ENCODE data around the gene CAMSAP2. TPM values are rescaled to one million over a fixed set of nuclear protein-coding genes. Genes with fewer than 3 reads are reported as not detected.

CAMSAP2 gene
- total and polyA plus RNA-seq, 2 of the 4 experiments (the other 2 are of a cell fraction) = 8.3 to 29.4 TPM

- no peak overlapping the region for H2AFZ ChIP-seq (replicated peaks; ENCODE audit: low read length, poor library complexity)
- ChIA-PET CTCF (no interaction called here), POLR2A (ENCODE audit: unreplicated experiment) (no interaction called here)
- H3K23ac ChIP-seq (ENCODE audit: low read depth, low read length) = no peak overlapping the region
- no peak overlapping the region for H4K5ac ChIP-seq (ENCODE audit: low read depth, low read length)
- H2BK120ac ChIP-seq (ENCODE audit: low read depth, low read length) = no peak overlapping the region
- H2AK9ac ChIP-seq (replicated peaks; ENCODE audit: low read depth, low read length, poor library complexity) = no peak overlapping the region
- H3K9me1 ChIP-seq (ENCODE audit: insufficient read depth, low read length) = no peaks in the 10 kb centered on the region; the same call in 1 of the 2 replicates
- in situ Hi-C loops (cut with MboI; ENCODE audit: low sequenced_read_pairs) (no loop called here), dilution Hi-C loops (cut with HindIII; ENCODE audit: low sequenced_read_pairs, unreplicated experiment) (no loop called here), intact Hi-C loops (cut with micrococcal nuclease) (no loop called here)
- H3K4me1 ChIP-seq (ENCODE audit: control insufficient read depth, insufficient read depth, low read length) = peaks cover 6% of the 10 kb centered on the region
- H4K91ac ChIP-seq (ENCODE audit: insufficient read depth, low read depth, low read length) = no peak overlapping the region
- H2BK15ac ChIP-seq (ENCODE audit: low read depth, low read length) = no peak overlapping the region
- DNase-seq (no peak), ATAC-seq (ENCODE audit: low read depth) (no peak)
- H4K20me1 ChIP-seq (ENCODE audit: insufficient read depth, low read length) = no peaks in the 10 kb centered on the region
- H3K27ac ChIP-seq (ENCODE audit: insufficient read depth, low read length) = no peak overlapping the region
- peaks cover 79% of the 10 kb centered on the region for H3K27me3 ChIP-seq (ENCODE audit: control insufficient read depth, insufficient read depth, low read length)
- H2BK20ac ChIP-seq (ENCODE audit: low read depth, low read length) = no peak overlapping the region
- no peak overlapping the region for H2AK5ac ChIP-seq (ENCODE audit: low read depth, low read length)
- no peak overlapping the region for H2BK5ac ChIP-seq (ENCODE audit: low read depth, low read length, poor library complexity, severe bottlenecking)
- H3K79me1 ChIP-seq (ENCODE audit: low read depth in 1 of 2, low read length in 2 of 2) = no peaks in the 10 kb centered on the region
- no peak overlapping the region for H3K4me3 ChIP-seq (ENCODE audit: insufficient read depth, low read depth, low read length)
- no peak overlapping the region for H3K14ac ChIP-seq (replicated peaks; ENCODE audit: low read depth, low read length)
- H3K18ac ChIP-seq (ENCODE audit: low read depth, low read length) = no peak overlapping the region
- TF ChIP-seq NFE2L2 (IDR thresholded peaks at IDR 0.05; ENCODE audit: low read depth, low read length) (no peak), CHD1 (IDR thresholded peaks at IDR 0.05; ENCODE audit: low read depth, low read length) (no peak), SMC3 (IDR thresholded peaks at IDR 0.05; ENCODE audit: low read depth, low read length) (no peak), MAFK (IDR thresholded peaks at IDR 0.05; ENCODE audit: low read depth, low read length) (no peak), MAZ (IDR thresholded peaks at IDR 0.05; ENCODE audit: borderline replicate concordance, low read depth, low read length) (no peak), FOS (IDR thresholded peaks at IDR 0.05; ENCODE audit: low read depth, low read length) (no peak), ELK1 (IDR thresholded peaks at IDR 0.05; ENCODE audit: borderline replicate concordance, low read depth, low read length) (no peak), RCOR1 (IDR thresholded peaks at IDR 0.05; ENCODE audit: insufficient replicate concordance, low read length) (no peak), RAD21 (IDR thresholded peaks at IDR 0.05; ENCODE audit: low read length) (no peak), RFX5 (IDR thresholded peaks at IDR 0.05; ENCODE audit: low read depth, low read length) (no peak), CEBPB (IDR thresholded peaks at IDR 0.05; ENCODE audit: low read depth, low read length) (no peak), USF2 (IDR thresholded peaks at IDR 0.05; ENCODE audit: low read depth, low read length) (no peak), MXI1 (IDR thresholded peaks at IDR 0.05; ENCODE audit: borderline replicate concordance, low read depth, low read length) (no peak), BHLHE40 (IDR thresholded peaks at IDR 0.05; ENCODE audit: low read depth, low read length) (no peak), POLR2A (IDR thresholded peaks at IDR 0.05; ENCODE audit: low read depth, low read length) (no peak), CTCF (conservative IDR thresholded peaks at IDR 0.05; ENCODE audit: low read depth, low read length) (no peak)
- H3K9ac ChIP-seq (ENCODE audit: low read depth, low read length) = no peak overlapping the region
- 94% methylated on average over 3 of the region's 5 CpGs; no CpG with 5 or more reads in 1 of the 2 experiments for WGBS, 2 experiments (ENCODE audit: extremely low coverage in 2 of 2, insufficient read length in 1 of 2)
- BruUV-seq (replicated peaks) = no TSS peak
- no peak overlapping the region for H3K4me2 ChIP-seq (ENCODE audit: low read depth, low read length)
- no peak overlapping the region for H4K8ac ChIP-seq (ENCODE audit: low read depth in 2 of 2, low read length in 2 of 2)
- no peak overlapping the region for H3K4ac ChIP-seq (ENCODE audit: low read depth, low read length)
- no peaks in the 10 kb centered on the region for H3K36me3 ChIP-seq (ENCODE audit: control insufficient read depth, insufficient read depth, low read length)
- H3K56ac ChIP-seq (ENCODE audit: extremely low read depth, insufficient read depth, low read length) = no peak overlapping the region
- H3K9me3 ChIP-seq (ENCODE audit: control insufficient read depth, insufficient read depth, low read length) = no peaks in the 10 kb centered on the region
Measured at GRCh38 chr1:200875416-200875815, 136.7 kb downstream of the CAMSAP2 start.

Measured in IMR-90 (cell line).